HCT116 (cell line): Measurements from ENCODE around the gene SEMA4A. TPM values are rescaled to one million over a fixed set of nuclear protein-coding genes. Genes with fewer than 3 reads are reported as not detected.

ENCODE experiments used
- ATAC-seq: fragments of 200-7000 bp; cut with Tn5 transposase; 2 replicates; pipeline ENCODE4 v1.9.1; 2020; ENCODE audit warnings: mild to moderate bottlenecking, moderate library complexity
- BruUV-seq: library from RNA; stranded (reverse); fragments of 400-500 nt; replicated peaks from 2 replicates; lab custom pipeline; 2021; lab: Mats Ljungman, UMichigan
- CTCF ChIA-PET: fragments of 300-600 bp; sonication (Branson Sonifier 250); formaldehyde crosslinking; loops from one replicate; lab custom pipeline; 2021; ENCODE audit warnings: antibody characterized with exemption; lab: Charles Lee
- POLR2A ChIA-PET: fragments of 300-600, 350-600 bp; sonication (Branson Sonifier 250); formaldehyde crosslinking; loops from one replicate; lab custom pipeline; 2021; ENCODE audit warnings: antibody characterized with exemption; lab: Charles Lee
- RAD21 ChIA-PET, 2 experiments: fragments of 300-600 bp; sonication (Branson Sonifier 250); formaldehyde crosslinking; loops; one replicate each; lab custom pipeline; 2023; ENCODE audit warnings: low total read pairs in 2 of 2; ENCODE audit not compliant: uncharacterized antibody in 2 of 2, unreplicated experiment in 2 of 2, low non-redundant PET in 1 of 2; lab: Charles Lee
- DNase-seq: peaks from one replicate; pipeline ENCODE4 v3.0.0-alpha.2; 2010; ENCODE audit warnings: low read depth, low spot score
- H2AFZ ChIP-seq: fragments of 200-600 bp; shearing (Covaris generic), sonication (generic); 2 replicates; pipeline ENCODE4 v1.6.1; 2017; ENCODE audit warnings: low read depth, mixed run types, mixed read lengths, antibody characterized with exemption, low read length; ENCODE audit not compliant: poor library complexity, severe bottlenecking
- H3K27ac ChIP-seq: 2 replicates; pipeline ENCODE4 v1.5.1; 2012; ENCODE audit warnings: low read depth, low read length
- H3K27me3 ChIP-seq: fragments of 200-600 bp; sonication (generic); 2 replicates; pipeline ENCODE4 v1.6.1; 2016; ENCODE audit warnings: mixed run types, low read length, mixed read lengths; ENCODE audit not compliant: insufficient read depth
- H3K36me3 ChIP-seq, 2 experiments: fragments of 200-500 bp in 1 of 2; fragments of 200-600 bp in 1 of 2; sonication (Bioruptor generic) in 1 of 2; sonication (generic) in 1 of 2; 2 replicates each; pipeline versions ENCODE4 v1.5.1 to v1.6.1; 2014 to 2016; ENCODE audit warnings: low read length in 2 of 2, inconsistent platforms in 1 of 2, mixed read lengths in 1 of 2, mixed run types in 1 of 2; ENCODE audit not compliant: insufficient read depth in 2 of 2, control insufficient read depth in 1 of 2
- H3K4me1 ChIP-seq, 2 experiments: fragments of 200-600 bp in 1 of 2; sonication (generic) in 1 of 2; 2 replicates each; pipeline versions ENCODE4 v1.5.1 to v1.6.1; 2012 to 2017; ENCODE audit warnings: low read length in 2 of 2, inconsistent platforms in 1 of 2, mild to moderate bottlenecking in 1 of 2, mixed read lengths in 1 of 2, mixed run types in 1 of 2, moderate library complexity in 1 of 2; ENCODE audit not compliant: insufficient read depth in 2 of 2, control insufficient read depth in 1 of 2
- H3K4me2 ChIP-seq: fragments of 200-600 bp; sonication (generic); 2 replicates; pipeline ENCODE4 v1.6.1; 2017; ENCODE audit warnings: mixed run types, low read length, mixed read lengths
- H3K4me3 ChIP-seq, 2 experiments: fragments of 200-600 bp in 1 of 2; sonication (generic) in 1 of 2; replicated peaks in 1 of 2; 2 replicates each; pipeline ENCODE4 v1.5.1; 2011 to 2016; ENCODE audit warnings: low read length in 2 of 2, control low read depth in 1 of 2, low read depth in 1 of 2, mild to moderate bottlenecking in 1 of 2, mixed read lengths in 1 of 2, mixed run types in 1 of 2
- H3K79me2 ChIP-seq: fragments of 200-600 bp; sonication (generic); 2 replicates; pipeline ENCODE4 v1.6.1; 2017; ENCODE audit warnings: mild to moderate bottlenecking, mixed run types, low read length, moderate library complexity, mixed read lengths; ENCODE audit not compliant: insufficient read depth
- H3K9ac ChIP-seq: fragments of 200-600 bp; sonication (generic); 2 replicates; pipeline ENCODE4 v1.6.1; 2016; ENCODE audit warnings: low read length, mixed read lengths
- H3K9me2 ChIP-seq: fragments of 200-600 bp; sonication (generic), shearing (Covaris generic); 2 replicates; pipeline ENCODE4 v1.6.1; 2017; ENCODE audit warnings: mixed run types, mild to moderate bottlenecking, moderate library complexity; ENCODE audit not compliant: insufficient read depth
- H3K9me3 ChIP-seq, 2 experiments: fragments of 200-500 bp in 1 of 2; fragments of 200-600 bp in 1 of 2; sonication (Bioruptor generic) in 1 of 2; sonication (generic) in 1 of 2; 2 replicates each; pipeline ENCODE4 v1.6.1; 2014 to 2017; ENCODE audit warnings: low read length in 2 of 2, mixed read lengths in 2 of 2, inconsistent platforms in 1 of 2, low read depth in 1 of 2, mild to moderate bottlenecking in 1 of 2, mixed run types in 1 of 2, moderate library complexity in 1 of 2; ENCODE audit not compliant: control insufficient read depth in 1 of 2, insufficient read depth in 1 of 2
- H4K20me1 ChIP-seq: fragments of 200-600 bp; sonication (generic), shearing (Covaris generic); 2 replicates; pipeline ENCODE4 v1.6.1; 2017; ENCODE audit warnings: mixed run types, mild to moderate bottlenecking, moderate library complexity; ENCODE audit not compliant: insufficient read depth
- CBX3 ChIP-seq: IDR thresholded peaks from 2 replicates; pipeline ENCODE4 v1.6.1; 2012; ENCODE audit warnings: low read depth
- CEBPB ChIP-seq: IDR thresholded peaks from 2 replicates; pipeline ENCODE4 v1.6.1; 2012; ENCODE audit warnings: low read depth
- CTCF ChIP-seq, 3 experiments: fragments of 200-600 bp in 1 of 3; sonication (generic) in 1 of 3; IDR thresholded peaks in 2 of 3; conservative IDR thresholded peaks in 1 of 3; 2 replicates each; pipeline ENCODE4 v1.5.1; 2012 to 2017; ENCODE audit warnings: low read depth in 2 of 3, low read length in 2 of 3, antibody characterized with exemption in 1 of 3, borderline replicate concordance in 1 of 3, control low read depth in 1 of 3, mild to moderate bottlenecking in 1 of 3, mixed read lengths in 1 of 3, mixed run types in 1 of 3, moderate library complexity in 1 of 3; ENCODE audit not compliant: insufficient read depth in 1 of 3
- EGR1 ChIP-seq: IDR thresholded peaks from 2 replicates; pipeline ENCODE4 v1.6.1; 2012; ENCODE audit warnings: low read depth
- ELF1 ChIP-seq: IDR thresholded peaks from 2 replicates; pipeline ENCODE4 v1.6.1; 2012; ENCODE audit warnings: low read depth, borderline replicate concordance
- EZH2 ChIP-seq: fragments of 200-600 bp; sonication (generic); IDR thresholded peaks from 2 replicates; pipeline ENCODE4 v1.6.1; 2017; ENCODE audit warnings: antibody characterized with exemption, mixed run types
- EZH2phosphoT487 ChIP-seq: fragments of 200-600 bp; IDR thresholded peaks from 2 replicates; pipeline ENCODE4 v1.6.1; 2018; ENCODE audit warnings: antibody characterized with exemption, borderline replicate concordance
- FOSL1 ChIP-seq: IDR thresholded peaks from 2 replicates; pipeline ENCODE4 v1.6.1; 2012; ENCODE audit warnings: low read depth
- JUND ChIP-seq: IDR thresholded peaks from 2 replicates; pipeline ENCODE4 v1.6.1; 2012
- POLR2A ChIP-seq: IDR thresholded peaks from 2 replicates; pipeline ENCODE4 v1.7.0; 2011; ENCODE audit warnings: borderline replicate concordance; ENCODE audit not compliant: insufficient read depth, insufficient read length; ENCODE audit errors: extremely low read depth
- POLR2AphosphoS5 ChIP-seq: IDR thresholded peaks from 2 replicates; pipeline ENCODE4 v1.6.1; 2011; ENCODE audit warnings: mild to moderate bottlenecking, low read depth, low read length, moderate library complexity
- SP1 ChIP-seq: IDR thresholded peaks from 2 replicates; pipeline ENCODE4 v1.6.1; 2012; ENCODE audit warnings: low read depth
- YY1 ChIP-seq: IDR thresholded peaks from 2 replicates; pipeline ENCODE4 v1.6.1; 2011; ENCODE audit warnings: low read length, low read depth, moderate library complexity, mild to moderate bottlenecking; ENCODE audit not compliant: insufficient replicate concordance; ENCODE audit errors: extremely low read depth
- ZFX ChIP-seq: fragments of 450-650 bp; IDR thresholded peaks from 2 replicates; pipeline ENCODE4 v1.6.1; 2017
- intact Hi-C: fragments of 100-400 bp; cut with micrococcal nuclease; formaldehyde crosslinking; loops from 2 replicates; pipeline ENCODE4 v1.10.0; 2022
- total RNA-seq: library from RNA; stranded (reverse); gene quantifications from one replicate; pipeline ENCODE4 v1.2.1, GENCODE V29; 2021; ENCODE audit not compliant: unreplicated experiment
- TF ChIP-seq, protein P1 (sequence below): IDR thresholded peaks from 2 replicates; pipeline ENCODE4 v1.6.1; 2012
- TF ChIP-seq, protein P2 (sequence below): IDR thresholded peaks from 2 replicates; pipeline ENCODE4 v1.6.1; 2012
- TF ChIP-seq, protein P3 (sequence below): IDR thresholded peaks from 2 replicates; pipeline ENCODE4 v1.6.1; 2011; ENCODE audit warnings: mild to moderate bottlenecking, low read length, moderate library complexity; ENCODE audit not compliant: insufficient replicate concordance; ENCODE audit errors: extremely low read depth

SEMA4A gene
- total RNA-seq, 1 experiment from 2014 or later: 0.39 TPM

GRCh38 chr1:156152628-156153027 is 757 bp upstream of the SEMA4A start:
- no peak for TF ChIP-seq FOSL1
- TF ChIP-seq JUND: no peak
- TF ChIP-seq POLR2AphosphoS5: no peak
- no peak for TF ChIP-seq POLR2A
- TF ChIP-seq, protein P1, sequence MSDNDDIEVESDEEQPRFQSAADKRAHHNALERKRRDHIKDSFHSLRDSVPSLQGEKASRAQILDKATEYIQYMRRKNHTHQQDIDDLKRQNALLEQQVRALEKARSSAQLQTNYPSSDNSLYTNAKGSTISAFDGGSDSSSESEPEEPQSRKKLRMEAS: no peak
- no peak for TF ChIP-seq CEBPB
- TF ChIP-seq EZH2phosphoT487: no peak
- TF ChIP-seq ZFX: no peak
- no peak for TF ChIP-seq EGR1
- no peak for TF ChIP-seq CBX3
- no peak for TF ChIP-seq ELF1
- TF ChIP-seq, all 23 proteins: peak for 0
- no peaks in the 10 kb centered on the region for H3K4me1 ChIP-seq
- ATAC-seq: no peak
- POLR2A ChIA-PET: no interaction called here
- DNase-seq: no peak
- H3K4me3 ChIP-seq: no peak overlapping the region
- no peaks in the 10 kb centered on the region for H3K79me2 ChIP-seq
- no peaks in the 10 kb centered on the region for H3K9me2 ChIP-seq
- BruUV-seq: no TSS peak
- peaks cover 3% of the 10 kb centered on the region; the same call in 1 of the 2 replicates for H3K27me3 ChIP-seq
- H3K27ac ChIP-seq: no peak overlapping the region
- H4K20me1 ChIP-seq: no peaks in the 10 kb centered on the region
- intact Hi-C loops: no loop called here
- H3K4me2 ChIP-seq: no peak overlapping the region
- H2AFZ ChIP-seq: no peak overlapping the region
- RAD21 ChIA-PET: interaction anchor here in 1 of 2 experiments (0.5 kb wide), 1 partner anchor 73 kb away, joined by 3 read pairs; no protein-coding TSS in a partner anchor
- no peaks in the 10 kb centered on the region for H3K9me3 ChIP-seq
- H3K9ac ChIP-seq: no peak overlapping the region
- CTCF ChIA-PET: interaction anchor here (1.5 kb wide), 1 partner anchor 60 kb away, joined by 3 read pairs; the partner anchor contains the start of gene PMF1
- no peaks in the 10 kb centered on the region for H3K36me3 ChIP-seq

DNA sequence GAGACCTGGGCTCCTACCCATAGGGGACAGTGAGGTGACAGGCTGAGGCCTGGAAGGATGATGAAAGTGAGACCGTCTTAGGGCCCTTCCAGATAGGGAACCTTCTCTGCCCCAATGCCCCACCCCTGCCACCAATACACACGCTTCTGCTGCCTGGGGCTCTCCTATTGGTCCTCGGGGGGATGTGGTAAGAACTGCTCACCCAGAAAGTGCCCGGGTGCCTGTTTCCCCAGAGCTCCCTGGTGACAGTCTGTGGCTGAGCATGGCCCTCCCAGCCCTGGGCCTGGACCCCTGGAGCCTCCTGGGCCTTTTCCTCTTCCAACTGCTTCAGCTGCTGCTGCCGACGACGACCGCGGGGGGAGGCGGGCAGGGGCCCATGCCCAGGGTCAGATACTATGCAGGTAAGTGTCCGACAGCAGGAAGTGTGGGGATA is 948 bp downstream of the SEMA4A start:
- no peaks in the 10 kb centered on the region for H3K4me1 ChIP-seq
- no peaks in the 10 kb centered on the region for H3K9me3 ChIP-seq
- ATAC-seq (no peak), DNase-seq (no peak)
- H3K4me3 ChIP-seq: no peak overlapping the region
- POLR2A ChIA-PET: no interaction called here
- 0 out of 2 replicates have a peak, but pooled peaks cover 6% of the 10 kb centered on the region for H3K27me3 ChIP-seq
- no peaks in the 10 kb centered on the region for H4K20me1 ChIP-seq
- no peak overlapping the region for H2AFZ ChIP-seq
- H3K36me3 ChIP-seq: no peaks in the 10 kb centered on the region
- intact Hi-C loops: no loop called here
- CTCF ChIA-PET: no interaction called here
- H3K9ac ChIP-seq: no peak overlapping the region
- H3K79me2 ChIP-seq: no peaks in the 10 kb centered on the region
- H3K4me2 ChIP-seq: no peak overlapping the region
- H3K9me2 ChIP-seq: no peaks in the 10 kb centered on the region
- BruUV-seq: no TSS peak
- no peak overlapping the region for H3K27ac ChIP-seq
- RAD21 ChIA-PET: no interaction called here
- TF ChIP-seq POLR2AphosphoS5 (no peak), SP1 (no peak), ZFX (no peak), EZH2 (no peak), CBX3 (no peak), ELF1 (no peak), POLR2A (no peak), EZH2phosphoT487 (no peak), EGR1 (no peak), JUND (no peak), CTCF (IDR thresholded peaks at IDR 0.05 in 2 of 3, conservative IDR thresholded peaks at IDR 0.05 in 1 of 3; ENCODE audit: borderline replicate concordance in 1 of 3, insufficient read depth in 1 of 3, low read depth in 2 of 3, low read length in 2 of 3) (no peak), YY1 (no peak)
- TF ChIP-seq, protein P2, sequence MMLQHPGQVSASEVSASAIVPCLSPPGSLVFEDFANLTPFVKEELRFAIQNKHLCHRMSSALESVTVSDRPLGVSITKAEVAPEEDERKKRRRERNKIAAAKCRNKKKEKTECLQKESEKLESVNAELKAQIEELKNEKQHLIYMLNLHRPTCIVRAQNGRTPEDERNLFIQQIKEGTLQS: no peak
- TF ChIP-seq, protein P3, sequence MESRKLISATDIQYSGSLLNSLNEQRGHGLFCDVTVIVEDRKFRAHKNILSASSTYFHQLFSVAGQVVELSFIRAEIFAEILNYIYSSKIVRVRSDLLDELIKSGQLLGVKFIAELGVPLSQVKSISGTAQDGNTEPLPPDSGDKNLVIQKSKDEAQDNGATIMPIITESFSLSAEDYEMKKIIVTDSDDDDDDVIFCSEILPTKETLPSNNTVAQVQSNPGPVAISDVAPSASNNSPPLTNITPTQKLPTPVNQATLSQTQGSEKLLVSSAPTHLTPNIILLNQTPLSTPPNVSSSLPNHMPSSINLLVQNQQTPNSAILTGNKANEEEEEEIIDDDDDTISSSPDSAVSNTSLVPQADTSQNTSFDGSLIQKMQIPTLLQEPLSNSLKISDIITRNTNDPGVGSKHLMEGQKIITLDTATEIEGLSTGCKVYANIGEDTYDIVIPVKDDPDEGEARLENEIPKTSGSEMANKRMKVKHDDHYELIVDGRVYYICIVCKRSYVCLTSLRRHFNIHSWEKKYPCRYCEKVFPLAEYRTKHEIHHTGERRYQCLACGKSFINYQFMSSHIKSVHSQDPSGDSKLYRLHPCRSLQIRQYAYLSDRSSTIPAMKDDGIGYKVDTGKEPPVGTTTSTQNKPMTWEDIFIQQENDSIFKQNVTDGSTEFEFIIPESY: no peak
